GM18858 (cell line): Measurements from ENCODE around the gene SPATA2L.
"Not testable (repeated sequence)": the region's sequence is repeated elsewhere in the genome, so short reads cannot be mapped to it uniquely, and the experiment has no call there.

ENCODE experiments used
- ATAC-seq: cut with Tn5 transposase; IDR thresholded peaks from one replicate; pipeline ENCODE4 v1.9.1; 2021; ENCODE audit not compliant: unreplicated experiment

Gene SPATA2L

DNA sequence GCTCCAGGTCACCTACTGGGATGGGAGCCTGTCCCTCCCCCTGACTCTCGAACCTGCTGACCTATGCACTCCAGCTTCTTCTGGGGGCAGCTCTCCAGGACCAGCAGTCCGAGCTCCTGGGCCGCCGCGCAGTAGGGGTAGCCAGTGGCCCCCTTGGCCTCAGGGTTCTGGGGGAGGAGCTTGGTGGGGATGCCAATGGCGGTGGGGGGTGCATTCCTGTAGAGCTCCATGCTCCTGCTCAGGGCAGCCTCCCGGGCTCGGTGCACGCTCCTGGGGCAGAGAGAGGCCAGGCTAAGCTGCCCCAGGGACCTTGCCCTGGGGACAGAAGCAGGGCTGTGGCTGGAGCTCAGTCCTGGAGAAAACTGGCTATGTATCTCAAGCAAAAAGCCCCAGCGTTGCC, 7.7 kb upstream of the SPATA2L start:
- ATAC-seq: no peak

DNA sequence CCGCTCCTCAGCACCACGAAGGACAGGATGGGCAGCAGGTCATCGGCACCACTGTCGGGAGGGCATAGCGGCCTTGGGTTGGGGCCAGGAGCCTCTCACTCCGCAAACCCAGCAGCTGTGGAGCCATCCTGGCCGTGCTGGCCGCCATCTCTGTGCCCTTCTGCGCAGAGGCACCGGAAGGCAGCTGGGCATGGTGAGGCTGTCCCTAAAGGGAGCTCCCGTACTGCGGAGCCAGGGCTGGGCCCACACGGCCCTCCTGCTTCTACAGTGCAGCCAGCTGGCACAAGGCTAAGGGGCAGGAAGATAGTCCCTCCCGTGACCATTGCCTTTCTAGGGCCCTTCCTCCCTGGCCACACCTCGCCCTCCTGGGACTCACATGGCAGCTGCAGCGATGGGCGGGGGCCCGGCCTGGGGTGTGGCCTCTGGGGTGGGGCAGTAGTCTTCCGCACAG, 7.0 kb upstream of the SPATA2L start:
- ATAC-seq: no peak

DNA sequence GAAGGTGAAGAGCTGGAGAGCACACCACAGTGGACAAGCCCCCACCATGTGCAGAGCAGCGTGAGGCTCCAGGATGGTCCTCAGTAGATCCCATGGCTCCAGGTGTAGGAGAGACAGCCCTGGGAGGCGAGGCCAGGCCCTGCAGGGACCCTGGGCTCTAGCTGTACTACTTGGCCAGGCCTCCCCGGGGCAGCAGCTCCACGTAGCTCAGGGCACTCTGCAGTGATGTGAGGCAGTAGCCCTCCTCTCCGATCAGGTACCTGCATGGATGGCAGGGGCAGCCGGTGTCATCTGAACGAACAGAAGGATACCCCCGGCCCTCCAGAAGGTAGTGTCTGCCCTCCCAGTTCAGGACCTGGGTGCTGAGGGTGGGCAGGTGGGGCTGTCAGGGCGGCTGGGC, 6.2 kb upstream of the SPATA2L start:
- ATAC-seq: no peak

DNA sequence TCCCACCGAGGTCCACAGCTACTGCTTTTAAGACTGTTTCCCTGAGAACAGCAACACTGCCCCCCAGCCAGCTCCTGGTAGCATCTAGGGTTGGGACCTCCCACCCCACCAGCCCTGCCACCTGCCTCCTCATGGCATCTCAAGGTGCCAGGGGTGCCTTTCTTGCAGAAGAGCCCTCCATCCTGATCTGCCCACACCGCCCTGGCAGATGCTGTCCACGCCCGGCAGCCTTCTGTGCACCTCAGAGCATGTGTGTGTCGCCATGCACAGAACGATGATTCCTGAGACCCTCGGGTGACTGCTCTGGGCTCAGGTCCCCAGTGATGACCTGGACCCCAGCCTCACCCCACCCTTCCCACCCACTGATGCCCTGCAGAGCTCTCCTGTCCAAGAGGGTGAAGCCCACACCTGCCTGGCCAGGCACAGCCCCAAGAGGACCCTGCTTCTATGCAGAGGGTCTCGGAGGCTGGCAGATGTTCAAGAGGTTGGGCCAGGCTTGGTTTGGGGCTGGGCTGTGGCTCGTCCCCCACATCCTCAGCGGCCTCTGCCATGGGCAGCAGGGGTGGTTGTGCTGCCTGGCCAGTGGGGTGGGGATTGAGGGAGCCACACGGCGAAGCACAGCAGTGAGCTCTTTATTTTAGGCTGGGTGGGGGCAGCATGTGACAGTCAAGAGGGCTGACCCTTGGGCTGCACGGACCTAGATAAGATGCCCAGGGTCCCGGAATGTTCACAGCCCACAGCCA, 5.2 kb upstream of the SPATA2L start:
- ATAC-seq: no peak

DNA sequence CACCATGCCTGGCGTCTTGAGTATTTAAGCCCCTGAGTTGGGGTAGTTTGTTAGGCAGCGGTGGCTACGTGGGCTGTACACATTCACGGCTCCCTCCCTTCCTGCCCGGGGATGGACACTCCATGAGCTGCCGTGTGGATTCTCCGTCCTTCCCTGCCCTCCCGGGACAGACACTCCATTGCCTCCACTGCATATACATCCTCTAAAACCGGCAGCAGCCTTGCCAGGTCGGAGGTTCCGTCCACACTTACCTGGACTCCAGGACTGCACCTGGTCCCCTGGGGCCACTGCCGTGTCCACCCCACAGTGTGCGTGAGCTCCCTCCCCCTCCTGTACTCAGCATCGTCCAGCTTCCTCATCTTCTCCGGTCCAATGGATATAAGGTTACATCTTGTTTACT, 3.5 kb upstream of the SPATA2L start:
- ATAC-seq: no peak

DNA sequence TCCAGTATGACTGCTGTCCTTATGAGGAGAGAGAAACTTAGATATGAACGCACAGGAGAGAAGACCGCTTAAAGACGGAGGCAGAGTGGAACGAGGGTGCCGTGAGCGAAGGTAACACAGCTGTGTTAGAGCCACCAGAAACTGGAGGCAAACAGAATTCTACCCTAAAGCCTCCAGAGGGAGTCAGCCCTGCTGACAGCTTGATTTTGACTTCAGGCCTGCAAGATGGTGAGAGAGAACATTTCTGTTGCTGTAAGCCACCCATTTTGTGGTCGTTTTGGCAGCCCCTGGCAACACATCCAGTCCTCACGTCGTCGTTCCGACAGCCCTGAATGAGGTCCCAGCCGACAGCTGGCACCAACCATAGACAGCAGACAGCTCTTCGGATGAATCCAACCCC, 2.8 kb upstream of the SPATA2L start:
- ATAC-seq: no peak

DNA sequence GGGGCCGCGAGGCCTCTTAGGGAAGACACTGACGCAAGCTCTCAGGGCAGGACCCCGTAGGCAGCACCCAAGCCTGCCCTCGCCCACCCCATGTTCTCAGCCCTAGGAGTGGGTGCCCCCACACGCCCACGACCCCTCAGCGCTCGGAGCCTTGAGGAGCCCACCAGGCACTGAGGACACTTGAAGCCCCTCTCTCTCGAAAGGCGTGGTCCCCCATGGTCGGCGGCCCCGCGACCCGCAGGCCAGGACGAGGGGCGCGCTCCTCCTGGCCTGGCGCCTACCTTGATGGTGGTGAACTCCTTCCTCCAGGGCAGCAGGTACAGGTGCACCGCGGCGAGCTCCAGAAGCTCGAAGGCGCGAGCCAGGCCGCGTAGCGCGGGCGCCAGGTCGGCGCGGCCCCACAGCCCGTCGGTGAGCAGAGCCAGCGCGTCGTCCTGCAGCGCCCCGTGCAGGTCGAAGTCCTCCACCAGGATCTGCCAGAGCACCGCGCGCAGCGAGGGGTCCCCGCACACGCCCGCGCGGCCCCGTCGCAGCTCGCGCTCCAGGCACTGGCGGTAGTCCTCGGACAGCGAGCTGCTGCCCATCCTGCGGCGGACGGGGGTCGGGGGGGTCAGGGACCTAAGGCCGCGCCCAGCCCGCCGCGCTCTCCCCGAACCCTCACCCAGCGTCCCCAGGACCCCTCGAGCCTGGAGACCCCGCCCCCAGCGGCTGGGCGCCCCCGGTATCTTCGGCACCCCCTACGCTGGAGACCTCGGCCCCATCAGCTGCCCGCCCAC, 668 bp downstream of the SPATA2L start:
- ATAC-seq: no peak

DNA sequence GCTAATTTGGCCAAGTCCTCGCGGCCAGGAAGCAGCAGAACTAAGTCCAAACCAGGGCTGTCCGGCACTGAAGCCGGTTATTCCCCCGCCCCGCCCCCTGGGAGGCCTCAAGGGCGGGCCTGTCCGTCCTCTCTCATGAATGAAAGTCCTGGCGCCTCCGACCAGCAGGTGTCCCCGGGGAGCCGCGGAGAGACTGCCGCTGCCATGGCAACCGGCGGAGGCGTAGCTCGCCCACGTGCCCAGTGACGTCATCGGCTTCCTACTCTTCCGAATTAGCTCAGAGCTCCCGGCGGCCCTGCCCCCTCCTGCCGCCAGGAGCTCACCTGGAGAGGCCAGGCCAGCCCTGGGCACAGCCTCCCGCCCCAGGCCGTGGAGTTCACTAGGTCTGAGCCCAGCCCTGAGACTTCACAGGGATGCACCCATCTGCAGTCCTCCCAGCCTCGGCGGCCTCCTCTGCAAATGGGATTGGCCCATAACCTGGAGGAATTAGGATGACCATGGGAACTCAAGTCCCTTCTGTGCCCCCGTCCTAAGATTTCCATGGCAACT, 1.3 kb downstream of the SPATA2L start:
- peak; percentile 31 for ATAC-seq

DNA sequence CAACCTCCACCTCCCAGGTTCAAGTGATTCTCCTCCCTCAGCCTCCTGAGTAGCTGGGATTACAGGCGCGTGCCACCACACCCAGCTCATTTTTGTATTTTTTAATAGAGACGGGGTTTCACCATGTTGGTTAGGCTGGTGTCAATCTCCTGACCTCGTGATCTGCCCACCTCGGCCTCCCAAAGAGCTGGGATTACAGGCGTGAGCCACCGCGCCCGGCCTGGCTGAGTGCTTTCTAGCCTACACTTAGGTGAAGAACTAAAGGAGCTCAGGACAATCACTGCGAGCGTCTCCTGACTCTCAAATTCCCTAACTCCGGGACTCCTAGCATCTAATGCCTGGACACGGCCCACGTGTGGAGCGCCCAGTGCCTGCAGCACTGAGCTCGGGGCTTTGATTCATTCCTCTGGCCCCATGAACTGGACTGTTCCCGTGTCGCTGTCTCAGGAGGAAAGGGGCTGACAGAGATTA, 1.8 kb downstream of the SPATA2L start:
- ATAC-seq: not testable (repeated sequence)

DNA sequence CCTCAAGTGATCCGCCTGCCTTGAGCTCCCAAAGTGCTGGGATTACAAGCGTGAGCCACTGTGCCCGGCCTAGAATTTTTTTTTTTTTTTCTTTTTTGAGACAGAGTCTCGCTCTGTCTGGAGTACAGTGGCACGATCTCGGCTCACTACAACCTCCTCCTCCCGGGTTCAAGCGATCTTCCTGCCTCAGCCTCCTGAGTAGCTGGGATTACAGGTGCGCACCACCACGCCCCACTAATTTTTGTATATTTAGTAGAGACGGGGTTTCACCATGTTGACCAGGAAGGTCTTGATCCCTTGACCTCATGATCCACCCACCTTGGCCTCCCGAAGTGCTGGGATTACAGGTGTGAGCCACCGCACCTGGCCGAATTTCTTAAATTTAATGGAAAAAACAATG, 2.8 kb downstream of the SPATA2L start:
- ATAC-seq: not testable (repeated sequence)

DNA sequence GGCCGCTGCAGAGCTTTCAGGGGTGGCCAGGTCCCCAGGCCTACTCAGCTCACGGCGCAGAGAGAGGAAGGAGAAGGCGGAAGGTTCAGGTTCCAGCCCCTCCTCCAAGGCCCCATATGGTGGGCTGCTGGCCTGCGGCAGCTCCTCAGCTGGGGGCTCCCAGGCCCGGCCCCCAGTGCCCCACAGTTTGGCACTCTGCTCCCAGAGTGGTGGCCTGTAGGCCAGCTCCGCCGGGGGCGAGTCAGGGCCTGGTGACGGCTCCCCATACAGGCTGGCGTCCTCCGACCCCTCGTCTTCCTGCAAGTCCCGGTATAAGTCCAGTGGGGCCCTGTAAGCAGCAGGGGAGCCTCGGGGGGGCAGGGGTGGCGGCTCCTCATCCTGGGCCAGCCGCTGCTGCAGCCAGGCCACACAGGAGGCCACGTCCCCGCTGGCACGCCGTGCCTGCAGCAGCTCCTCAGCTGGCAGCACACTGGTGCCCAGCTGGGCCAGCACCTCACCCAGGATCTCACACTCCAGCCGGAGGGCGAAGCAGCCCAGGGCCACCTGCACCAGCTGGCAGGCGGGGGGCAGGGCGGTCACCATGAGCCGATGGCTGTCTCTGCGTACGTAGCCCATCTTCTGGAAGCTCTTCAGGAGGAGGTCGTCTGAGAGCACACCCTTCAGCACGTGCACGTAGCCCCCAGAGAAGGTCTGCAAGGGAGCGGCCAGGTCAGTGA, 3.7 kb downstream of the SPATA2L start:
- ATAC-seq: no peak

DNA sequence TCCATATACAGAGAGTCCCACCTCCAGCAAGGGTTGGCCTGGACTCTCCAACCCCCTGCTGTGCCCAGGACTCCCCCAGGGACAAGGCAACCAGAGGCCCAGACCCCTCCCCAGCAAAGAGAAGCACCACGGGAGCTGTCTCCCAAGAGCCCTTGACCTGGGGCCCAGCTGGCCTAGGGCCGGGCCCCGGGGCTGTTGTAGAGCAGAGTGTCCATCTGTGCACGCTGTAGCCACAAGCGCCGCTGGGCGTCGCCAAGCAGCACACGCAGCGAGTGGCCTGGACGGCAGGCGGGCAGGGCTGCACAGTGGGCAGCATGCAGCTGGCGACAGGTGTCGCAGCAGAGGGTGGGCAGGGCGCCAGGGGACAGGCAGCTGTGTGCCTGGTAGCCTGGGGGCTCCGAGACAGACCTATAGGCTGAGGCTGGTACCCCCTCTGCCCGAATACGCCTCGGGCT, 4.3 kb downstream of the SPATA2L start:
- no peak for ATAC-seq

DNA sequence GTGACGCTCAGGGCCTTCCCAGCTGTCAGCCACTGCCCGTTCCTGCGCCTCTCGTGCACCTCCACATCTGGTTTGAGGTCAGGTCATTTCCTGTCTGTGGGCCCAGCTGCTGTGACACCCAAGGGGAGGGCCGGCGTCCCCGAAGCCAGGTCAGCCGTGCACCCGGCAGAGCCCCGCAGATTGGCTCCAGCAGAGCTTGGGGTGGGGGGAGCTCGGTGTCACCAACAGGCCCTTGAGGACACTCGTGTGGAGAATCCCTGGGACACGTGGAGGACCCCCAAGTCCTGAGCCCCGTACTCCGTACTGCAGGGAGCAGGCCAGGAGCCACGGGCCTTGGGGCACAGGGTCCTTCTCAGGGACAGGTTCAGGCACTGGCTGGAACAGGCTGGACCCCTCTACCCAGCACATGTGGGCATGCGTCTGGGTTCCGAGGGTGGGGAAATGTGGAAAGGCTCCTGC, 4.8 kb downstream of the SPATA2L start:
- no peak for ATAC-seq

DNA sequence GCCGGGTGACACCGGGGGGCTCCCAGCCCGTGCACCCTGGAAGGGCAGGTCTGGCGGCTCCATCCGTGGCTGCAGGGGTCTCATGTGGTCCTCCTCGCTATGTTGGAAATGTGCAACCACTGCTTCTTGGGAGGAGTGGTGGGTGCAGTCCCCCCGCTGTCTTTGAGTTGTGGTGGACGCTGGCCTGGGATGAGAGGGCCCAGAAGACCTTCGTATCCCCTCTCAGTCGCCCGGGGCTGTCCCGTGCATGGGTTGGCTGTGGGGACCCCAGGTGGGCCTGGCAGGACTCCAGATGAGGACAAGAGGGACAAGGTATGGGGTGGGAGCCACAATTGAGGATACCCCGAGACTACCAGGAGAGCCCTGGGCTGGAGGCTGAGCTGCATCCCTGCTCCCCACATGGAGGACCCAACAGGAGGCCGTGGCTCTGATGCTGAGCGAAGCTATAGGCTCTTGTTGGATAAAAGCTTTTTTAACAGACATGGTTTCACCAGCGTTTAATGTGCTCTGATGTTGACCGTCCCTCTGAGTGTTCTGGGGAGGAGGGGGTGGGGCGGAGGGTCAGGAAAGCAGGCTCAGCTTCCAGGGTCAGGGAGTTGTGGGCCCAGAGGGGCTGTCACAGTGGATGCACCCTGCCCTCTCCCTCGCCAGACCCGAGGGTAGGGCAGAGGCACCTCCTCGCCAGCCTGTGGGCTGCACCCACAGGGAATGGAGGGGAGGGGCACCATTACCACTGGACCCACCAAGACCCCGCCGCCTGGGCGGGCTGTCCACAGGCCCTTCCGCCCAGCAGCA, 5.4 kb downstream of the SPATA2L start:
- no peak for ATAC-seq

DNA sequence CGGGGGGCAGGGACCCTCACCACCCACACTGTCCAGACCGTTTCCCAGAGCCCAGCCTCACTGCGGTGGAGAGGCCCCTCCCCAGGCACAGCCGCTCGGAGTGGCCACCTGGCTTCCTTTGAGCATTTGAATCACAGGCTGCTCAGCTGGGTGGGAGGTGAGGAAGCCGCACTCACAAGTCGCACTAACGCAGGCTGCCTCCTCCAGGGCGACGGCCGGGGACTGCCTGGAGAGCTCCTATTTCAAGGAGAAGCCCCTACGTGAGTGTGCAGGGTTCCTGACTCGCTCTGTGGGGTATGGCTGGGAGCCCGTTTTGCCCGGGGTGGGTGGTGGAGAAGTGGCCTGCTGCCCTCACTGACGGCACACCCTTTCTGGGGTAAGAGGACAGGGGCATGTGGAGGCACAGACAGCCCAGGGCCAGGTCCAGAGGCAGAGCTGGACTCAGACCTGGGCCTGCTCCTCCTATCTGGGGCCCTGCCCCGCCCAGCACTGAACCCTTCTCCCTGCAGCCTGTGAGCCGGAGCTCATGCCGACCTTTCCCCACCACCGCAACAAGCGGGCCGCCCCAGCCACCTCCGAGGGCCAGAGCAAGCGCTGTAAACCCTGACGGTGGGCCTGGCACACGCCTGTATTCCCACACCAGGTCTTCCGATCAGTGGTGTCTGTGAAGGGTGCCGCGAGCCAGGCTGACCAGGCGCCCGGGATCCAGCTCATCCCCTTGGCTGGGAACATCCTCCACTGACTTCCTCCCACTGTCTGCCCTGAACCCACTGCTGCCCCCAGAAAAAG, 6.2 kb downstream of the SPATA2L start:
- no peak for ATAC-seq

DNA sequence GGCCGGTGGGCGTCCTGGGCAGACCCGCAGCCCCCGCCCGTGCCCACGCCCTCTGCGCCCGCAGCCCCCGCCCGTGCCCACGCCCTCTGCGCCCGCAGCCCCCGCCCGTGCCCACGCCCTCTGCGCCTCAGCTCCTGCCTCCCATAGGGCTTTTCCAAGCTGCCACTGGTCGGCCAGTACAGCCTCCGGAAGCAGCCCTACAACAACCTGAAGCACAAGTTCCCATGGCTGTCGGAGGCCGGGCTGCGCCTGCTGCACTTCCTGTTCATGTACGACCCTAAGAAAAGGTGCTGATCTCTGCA, 6.8 kb downstream of the SPATA2L start:
- ATAC-seq: not testable (repeated sequence)

DNA sequence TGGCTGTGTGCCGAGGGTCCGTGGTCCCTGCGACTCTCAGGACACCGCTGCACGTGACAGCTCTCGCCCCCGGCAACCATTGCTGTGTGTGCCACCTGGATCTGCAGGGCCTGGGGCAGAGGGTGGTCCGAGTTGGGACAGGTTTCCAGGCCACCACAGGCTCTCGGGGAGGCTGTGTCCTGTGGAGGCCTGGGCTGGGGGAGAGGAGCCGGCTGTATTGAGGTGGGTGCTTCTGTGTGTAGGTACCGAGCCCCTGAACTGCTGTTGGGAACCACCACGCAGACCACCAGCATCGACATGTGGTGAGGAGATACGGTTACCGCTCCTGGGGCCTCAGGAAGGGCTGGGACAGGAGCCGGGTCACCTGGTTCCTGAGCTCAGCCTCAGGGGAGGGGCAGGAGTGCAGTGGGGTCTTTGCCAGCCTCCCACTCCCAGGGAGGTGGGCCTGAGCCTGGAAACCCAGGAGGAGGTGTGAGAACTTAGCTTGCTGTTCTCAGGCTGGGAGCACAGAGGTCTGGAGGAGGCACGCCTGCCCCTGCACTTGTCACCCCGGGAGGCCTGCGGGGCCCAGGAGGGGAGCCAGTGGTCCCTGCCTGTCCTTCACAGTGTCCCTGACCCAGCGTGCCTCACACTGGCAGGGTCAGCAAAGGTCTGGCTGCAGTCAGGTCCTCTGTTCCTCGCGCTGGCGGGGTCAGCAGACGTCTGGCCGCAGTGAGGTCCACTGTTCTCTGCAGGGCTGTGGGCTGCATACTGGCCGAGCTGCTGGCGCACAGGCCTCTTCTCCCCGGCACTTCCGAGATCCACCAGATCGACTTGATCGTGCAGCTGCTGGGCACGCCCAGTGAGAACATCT, 7.3 kb downstream of the SPATA2L start:
- ATAC-seq: no peak

DNA sequence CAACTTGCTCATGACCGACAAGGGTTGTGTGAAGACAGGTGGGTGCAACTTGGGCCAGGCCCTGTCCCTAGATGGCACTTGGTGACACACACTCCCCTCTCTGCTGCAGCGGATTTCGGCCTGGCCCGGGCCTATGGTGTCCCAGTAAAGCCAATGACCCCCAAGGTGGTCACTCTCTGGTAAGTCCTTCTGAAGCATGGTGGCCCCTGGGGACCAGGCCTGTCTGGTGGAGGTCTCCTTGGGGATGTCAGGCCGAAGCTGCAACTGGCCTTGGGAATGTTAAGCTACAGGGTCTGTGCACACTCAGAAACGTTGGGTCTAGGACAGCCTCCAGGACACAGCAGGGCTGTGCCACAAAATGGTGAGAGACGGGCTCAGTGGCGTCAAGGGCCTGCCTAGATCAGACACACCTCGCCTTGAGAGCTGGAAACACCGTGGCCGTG, 8.2 kb downstream of the SPATA2L start:
- ATAC-seq: no peak
